ENCODE data around the gene QRFP.

QRFP gene

DNA sequence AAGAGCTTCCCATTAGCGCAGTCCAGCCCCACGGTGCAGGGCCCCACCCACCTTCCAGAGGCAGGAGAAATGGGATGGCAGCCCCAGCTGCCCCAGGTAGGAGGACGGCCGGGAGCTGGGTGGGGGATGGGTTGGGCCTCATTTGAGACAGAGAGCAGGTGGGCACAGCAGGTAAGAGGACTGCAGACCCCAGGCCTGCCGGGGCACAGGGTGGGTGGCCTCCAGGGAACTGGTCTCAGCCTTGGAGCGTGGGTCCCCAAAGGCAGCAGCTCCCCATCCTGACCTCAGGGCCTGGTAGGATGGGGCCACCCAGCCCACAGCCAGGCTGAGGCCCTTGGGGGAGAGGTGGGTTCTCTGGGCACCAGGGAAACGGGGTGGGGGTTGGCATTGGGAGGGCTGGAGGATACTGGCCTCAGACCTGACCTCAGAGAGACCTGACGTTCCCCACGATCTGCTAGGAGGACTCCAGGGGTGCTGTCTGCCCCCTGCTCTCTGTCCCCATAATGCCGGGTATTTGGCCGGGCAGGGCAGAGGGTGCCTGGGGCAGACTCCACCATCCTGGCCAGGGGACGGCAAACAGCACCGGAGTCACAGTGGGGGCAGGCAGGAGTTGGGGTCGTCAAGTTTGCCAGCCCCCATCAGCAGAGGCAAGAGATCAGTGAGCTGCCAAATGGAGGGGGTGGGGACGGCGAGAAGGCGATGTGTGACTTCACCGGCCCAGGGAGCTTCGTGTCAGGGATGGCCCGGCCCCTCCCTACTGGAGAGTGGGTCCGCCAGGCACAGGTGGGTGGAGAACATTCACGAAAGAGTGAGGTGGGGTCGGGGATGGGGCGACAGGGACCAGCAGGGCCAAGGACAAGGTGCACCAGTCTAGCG, 6.8 kb upstream of the QRFP start:
- no peak for DNase-seq

DNA sequence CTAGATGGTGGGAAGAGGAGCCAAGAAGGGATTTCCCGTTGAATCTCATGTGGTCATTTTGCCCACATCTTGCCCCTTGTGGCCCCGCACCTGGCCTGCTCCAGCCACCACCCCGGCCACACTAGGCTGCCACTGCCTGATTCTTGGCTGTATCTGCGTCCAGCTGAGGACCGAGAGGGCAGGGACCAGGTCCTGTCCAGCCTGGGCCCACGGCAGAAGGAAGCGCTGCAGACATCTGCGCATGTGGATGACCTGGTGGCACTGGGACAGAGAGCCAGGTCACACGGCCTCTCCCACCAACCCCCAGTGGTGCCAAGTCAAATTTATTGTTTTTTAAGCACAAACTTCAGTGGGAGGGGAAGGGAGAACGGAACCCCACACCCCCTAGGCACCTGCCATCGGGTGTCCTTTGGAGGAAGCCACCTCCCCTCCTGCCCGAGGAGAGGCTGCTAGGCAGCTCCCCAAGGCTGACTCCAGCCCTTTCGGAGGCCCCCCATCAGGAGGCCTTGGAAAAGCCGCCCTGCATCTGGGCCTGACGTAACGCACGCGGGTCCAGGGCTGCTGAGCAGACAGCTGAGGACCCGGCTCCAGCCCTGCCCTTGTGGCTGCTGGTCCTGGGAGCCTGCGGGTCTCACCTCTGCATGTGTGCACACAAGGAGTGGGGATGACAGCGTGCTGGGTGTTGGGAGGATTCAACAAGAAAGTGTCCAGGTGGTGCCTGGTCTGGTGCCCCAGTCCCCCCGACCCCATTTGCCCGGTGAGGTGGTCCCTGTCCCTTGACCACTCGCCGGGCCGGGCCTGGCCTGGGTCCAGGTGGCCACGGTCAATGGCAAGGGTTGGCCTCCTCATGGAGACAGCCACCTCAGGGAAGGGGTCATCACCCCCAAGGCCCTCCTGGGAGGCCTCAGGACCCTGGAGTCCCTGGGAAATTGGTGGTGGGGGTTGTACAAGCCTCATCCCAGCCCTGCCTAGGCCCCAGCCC, 5.9 kb upstream of the QRFP start:
- DNase-seq, result no peak

- no peak for DNase-seq
Observed at GRCh38 chr9:130901498-130902203, 5.0 kb upstream of the QRFP start.

DNA sequence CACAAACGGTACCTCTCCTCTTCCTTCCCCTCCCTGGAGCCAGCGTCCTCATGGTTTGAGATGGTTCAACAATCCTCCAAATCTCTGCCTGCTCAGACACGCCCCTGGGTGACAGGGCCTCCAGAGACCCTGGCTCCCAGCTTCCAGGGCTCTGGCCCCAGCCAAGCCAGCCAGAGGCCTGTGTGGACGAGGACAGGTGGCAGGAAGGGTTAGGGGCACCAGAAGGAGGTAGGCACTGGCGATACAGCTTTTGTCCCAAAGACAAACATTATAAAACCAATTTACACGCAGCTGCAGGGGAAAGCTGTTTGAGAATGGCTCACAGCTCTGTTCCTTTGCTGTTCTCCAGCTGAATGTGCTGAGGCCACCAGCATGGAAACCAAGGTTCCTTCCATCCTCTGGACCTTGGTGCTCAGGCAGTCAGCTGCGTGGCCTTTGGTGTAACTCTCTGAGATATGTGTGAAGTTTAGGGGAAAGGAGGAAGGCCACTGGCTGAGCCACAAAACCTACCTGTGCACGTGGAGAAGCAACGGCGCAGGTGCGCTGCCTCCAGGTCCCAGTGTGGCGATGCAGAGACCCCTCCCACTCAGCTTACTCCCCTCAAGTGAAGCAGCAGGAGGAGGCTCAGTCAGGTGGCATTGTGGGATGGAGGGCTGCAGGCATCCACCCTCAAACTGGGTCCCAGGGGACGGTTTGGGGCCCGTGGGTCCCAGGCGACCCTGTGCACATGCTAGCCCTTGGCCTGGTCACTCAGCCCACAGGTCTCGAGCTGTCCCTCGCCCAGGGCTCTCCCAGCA, 4.3 kb upstream of the QRFP start:
- no peak for DNase-seq

DNA sequence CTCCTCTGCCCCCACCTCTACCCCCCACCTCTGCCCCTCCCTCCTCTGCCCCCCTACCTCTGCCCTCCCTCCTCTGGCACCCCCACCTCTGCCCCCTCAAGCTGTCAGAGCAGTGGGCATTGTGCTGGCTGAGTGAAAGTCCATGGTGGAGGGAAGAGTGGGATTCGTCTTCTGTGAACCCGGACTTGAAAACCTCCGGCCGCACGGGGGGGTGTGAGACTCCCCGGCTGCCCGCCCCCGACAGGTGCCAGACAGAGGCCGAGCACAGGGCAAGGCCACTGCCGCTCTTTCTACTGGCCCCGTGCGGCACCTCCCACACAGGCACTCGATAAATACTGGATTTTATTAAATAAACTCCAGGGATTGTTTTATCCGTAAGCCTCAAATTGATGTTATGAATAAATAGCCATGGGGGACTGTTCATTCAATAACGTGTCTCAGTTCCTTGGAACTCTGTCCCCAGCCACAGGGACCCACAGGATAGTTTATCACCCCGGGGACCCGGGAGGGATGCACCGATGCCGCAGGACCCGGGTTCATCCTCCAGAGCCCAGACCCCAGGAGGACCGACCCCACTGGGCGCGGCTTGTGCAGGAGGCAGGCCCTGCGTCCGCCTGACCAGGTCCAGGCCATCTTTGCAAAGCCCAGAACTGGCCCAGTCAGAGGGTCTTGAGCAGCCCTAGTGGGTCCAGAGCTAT, 2.6 kb upstream of the QRFP start:
- no peak for DNase-seq

DNA sequence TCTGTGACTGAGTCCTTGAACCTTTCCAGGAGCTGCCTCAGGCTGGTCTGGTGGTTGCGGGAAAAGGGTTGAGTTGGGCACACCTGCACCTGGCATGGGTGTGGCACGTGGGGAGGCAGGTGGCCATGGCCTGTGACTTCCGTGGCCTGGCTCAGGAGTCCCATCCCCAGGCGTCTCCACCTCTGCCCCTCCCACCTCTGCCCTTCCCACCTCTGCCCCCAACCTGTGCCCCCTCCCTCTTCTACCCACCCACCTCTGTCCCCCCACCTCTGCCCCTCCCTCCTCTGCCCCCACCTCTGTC, 1.9 kb upstream of the QRFP start:
- DNase-seq, result no peak

DNA sequence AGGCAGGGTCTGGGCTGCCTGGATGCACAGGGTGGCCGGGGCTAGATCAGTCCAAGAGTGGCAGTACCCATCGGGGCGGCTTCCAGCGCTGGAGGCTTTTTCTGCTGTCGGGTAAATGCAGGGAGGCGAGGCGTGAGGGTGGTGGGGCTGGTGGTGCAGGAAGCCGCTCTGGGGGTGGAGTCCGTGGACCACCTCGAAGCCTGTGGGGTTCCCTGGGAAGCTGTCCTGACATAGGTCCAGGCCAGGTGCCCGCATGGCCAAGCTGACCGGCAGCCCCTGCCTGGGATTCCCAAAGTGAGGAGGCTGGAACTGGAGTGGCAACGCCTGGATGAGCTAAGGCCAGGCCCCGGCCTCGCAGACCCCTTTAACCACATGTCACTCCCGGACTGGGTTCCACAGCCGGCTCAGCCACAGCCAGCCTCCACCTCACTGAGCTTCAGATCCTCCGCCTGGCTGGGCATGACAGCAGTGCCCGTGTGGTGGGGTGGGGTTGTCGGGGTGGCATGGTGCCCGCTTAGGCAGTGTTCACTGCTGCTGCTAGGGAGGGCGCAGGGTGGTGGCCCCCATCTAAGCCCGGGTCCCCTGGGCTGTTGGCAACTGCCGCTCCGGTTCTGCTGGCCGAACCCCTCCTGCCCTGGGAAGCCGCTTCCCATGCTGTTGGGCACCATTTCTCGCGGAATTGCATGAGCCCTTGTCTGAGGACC, 1.4 kb upstream of the QRFP start:
- no peak for DNase-seq

DNA sequence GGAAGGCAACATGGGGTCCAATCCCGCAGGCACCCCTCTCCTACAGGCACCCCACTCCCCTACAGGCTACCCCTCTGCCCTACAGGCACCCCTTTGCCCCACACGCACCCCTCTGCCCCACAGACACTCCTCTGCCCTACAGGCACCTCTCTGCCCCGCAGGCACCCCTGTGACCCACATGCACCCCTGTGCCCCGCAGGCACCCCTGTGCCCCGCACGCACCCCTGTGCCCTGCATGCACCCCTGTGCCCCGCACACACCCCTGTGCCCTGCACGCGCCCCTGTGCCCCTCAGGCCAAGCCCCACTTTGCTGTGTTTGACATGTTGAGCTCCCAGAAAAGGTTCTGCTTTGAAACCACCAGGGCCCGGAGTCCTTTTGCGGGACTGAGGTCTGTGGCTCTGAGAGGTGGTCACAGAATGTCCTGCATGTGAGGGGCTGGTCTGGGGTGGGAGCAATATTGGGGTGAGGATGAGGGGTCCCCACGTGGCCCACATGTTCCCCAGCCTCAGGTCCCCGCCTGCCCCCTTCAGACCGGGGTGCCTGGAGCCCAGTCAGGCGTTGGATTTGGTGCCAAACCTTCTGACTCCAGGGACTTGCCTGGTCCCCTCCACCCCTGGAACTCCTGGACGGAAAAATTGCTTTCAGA, 616 bp upstream of the QRFP start:
- no peak for DNase-seq

DNA sequence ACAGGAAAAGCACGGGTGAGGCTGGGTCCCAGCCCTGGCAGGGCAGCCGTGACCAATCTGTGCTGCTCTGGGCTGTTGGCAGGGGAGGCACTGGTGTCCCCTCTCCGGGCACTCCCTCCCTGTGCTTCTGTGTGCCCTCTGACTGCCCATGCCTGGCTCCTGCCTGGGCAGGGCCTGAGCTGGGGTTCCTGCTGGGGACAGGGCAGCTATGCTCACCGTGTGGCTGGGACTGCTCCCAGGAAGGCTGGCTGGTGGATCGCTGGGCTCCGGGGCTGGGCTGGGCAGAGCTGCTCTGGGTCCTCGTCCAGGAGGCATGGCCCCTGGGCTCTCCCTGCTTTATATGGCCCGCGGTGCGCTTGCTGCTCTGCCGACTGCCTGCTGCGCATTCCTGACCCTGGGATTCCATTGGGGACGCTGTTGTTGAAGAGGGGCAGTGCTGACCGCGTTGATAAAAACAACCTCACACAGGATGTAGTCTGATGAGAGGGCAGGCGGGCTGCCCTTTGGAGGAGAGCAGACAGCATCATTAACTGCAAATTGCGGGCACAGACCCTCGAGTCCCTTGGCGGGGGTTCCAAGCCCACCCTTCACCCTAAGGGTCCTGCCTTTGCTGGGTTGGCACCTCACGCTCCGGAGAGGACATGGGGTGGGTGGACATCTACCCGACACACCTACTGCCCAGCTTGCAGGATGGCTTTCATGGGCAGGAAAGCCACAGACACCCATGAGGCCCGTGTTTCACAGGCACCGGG, 955 bp downstream of the QRFP start:
- no peak for DNase-seq

DNA sequence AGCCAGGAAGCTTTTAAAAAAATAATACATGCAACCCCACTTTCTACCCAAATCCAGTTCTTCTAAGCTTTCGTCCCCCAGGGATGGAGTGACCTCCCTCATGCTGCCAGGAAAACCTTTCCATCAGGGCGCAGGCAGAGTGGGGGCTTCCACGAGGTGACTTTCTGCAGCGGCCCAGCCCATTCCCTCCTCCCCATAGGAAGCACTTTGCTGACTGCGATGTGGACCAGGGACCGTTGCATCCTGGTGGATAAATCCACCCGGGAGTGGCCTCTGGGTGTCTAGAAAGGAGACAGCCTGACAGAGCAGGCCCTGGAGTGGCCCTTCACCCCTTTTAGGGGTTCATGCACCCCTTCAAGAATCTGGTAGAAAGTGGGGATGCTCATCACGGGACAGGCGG, 1.6 kb downstream of the QRFP start:
- no peak for DNase-seq

GRCh38 chr9:130894546-130894945, 2.1 kb downstream of the QRFP start:
- DNase-seq, result no peak

- no peak for DNase-seq
Observed at GRCh38 chr9:130893341-130894101, 3.1 kb downstream of the QRFP start.

DNA sequence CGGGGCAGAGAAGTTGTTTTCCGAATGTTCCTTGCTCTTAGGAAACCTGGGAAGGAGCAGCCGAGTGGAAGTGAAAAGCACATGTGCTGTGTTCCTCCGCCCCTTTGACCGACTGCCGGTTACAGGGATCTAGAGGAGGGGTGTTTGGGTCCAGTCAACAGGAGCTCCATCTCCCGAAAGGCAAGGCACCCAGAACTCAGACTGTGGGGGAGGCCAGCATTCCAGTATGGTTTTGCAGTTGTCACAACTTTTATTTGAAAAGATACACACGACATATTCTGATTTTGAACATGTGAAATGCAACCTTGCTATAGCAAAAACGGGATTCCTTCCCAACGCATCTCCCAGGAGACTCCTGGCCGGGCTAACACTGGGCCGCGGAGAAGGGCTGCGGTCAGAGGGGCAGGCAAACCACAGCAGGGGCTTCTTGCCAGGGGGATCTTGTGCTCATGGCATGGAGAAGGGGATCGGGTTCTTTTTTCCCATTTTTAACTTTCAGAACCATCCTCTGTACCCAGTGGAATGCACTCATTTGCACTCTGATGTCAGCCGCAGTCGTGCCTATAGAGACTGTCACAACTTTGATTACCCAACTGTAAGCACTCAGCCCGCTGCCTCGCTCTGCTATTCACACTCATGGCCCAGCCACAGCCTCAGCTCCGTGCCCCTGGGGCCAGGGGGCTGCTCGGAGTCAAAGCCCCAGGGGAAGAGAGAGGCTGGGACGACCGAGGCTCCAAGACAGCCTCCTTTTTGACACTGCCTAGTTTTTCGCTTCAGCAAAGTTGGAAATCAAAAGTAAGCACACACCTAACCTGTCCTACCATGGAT, 3.9 kb downstream of the QRFP start:
- no peak for DNase-seq

GRCh38 chr9:130891688-130892476, 4.7 kb downstream of the QRFP start:
- DNase-seq, result no peak

- DNase-seq, result no peak
Observed at GRCh38 chr9:130890870-130891687, 5.5 kb downstream of the QRFP start.

GRCh38 chr9:130890124-130890523, 6.5 kb downstream of the QRFP start:
- DNase-seq, result no peak
